LNCaP clone FGC (cell line): ENCODE results near the gene CFAP61.

Experiments
- DNase-seq: peaks from one replicate; pipeline ENCODE4 v3.0.0-alpha.2; 2011; ENCODE audit warnings: low read depth
- H3K4me3 ChIP-seq: 2 replicates; pipeline ENCODE4 v1.5.1; 2011; ENCODE audit warnings: mild to moderate bottlenecking, low read depth, low read length, control low read depth
- CTCF ChIP-seq: IDR thresholded peaks from 2 replicates; pipeline ENCODE4 v1.5.1; 2012; ENCODE audit warnings: mild to moderate bottlenecking; ENCODE audit not compliant: control insufficient read depth, insufficient read depth; ENCODE audit errors: extremely low read depth

The CFAP61 gene

GRCh38 chr20:20401991-20402390 is 349.7 kb downstream of the CFAP61 start:
- no peak for TF ChIP-seq CTCF
- no peak for DNase-seq
- H3K4me3 ChIP-seq: no peak overlapping the region

GRCh38 chr20:20404633-20405032 is 352.3 kb downstream of the CFAP61 start:
- H3K4me3 ChIP-seq: no peak overlapping the region
- no peak for DNase-seq
- TF ChIP-seq CTCF: no peak

GRCh38 chr20:20405623-20406022 is 353.3 kb downstream of the CFAP61 start:
- DNase-seq: no peak
- H3K4me3 ChIP-seq: no peak overlapping the region
- no peak for TF ChIP-seq CTCF

GRCh38 chr20:20406306-20406705 is 354.0 kb downstream of the CFAP61 start:
- DNase-seq: no peak
- no peak for TF ChIP-seq CTCF
- H3K4me3 ChIP-seq: no peak overlapping the region

- H3K4me3 ChIP-seq: no peak overlapping the region
- DNase-seq: peak; percentile 75
- TF ChIP-seq CTCF: peak; percentile 74
Observed at GRCh38 chr20:20407891-20408805, 355.8 kb downstream of the CFAP61 start.

- H3K4me3 ChIP-seq: no peak overlapping the region
- no peak for DNase-seq
- no peak for TF ChIP-seq CTCF
Observed at GRCh38 chr20:20409331-20409730, 357.0 kb downstream of the CFAP61 start.
